ENCODE results near the gene PTPRCAP. TPM values are rescaled to one million over a fixed set of nuclear protein-coding genes. Genes with fewer than 3 reads are reported as not detected.
"Not testable (repeated sequence)": the region's sequence is repeated elsewhere in the genome, so short reads cannot be mapped to it uniquely, and the experiment has no call there.

The PTPRCAP gene
- total RNA-seq, 4 donors from 2014 or later: 0.29 to 5.0 (median 1.9) TPM

DNA sequence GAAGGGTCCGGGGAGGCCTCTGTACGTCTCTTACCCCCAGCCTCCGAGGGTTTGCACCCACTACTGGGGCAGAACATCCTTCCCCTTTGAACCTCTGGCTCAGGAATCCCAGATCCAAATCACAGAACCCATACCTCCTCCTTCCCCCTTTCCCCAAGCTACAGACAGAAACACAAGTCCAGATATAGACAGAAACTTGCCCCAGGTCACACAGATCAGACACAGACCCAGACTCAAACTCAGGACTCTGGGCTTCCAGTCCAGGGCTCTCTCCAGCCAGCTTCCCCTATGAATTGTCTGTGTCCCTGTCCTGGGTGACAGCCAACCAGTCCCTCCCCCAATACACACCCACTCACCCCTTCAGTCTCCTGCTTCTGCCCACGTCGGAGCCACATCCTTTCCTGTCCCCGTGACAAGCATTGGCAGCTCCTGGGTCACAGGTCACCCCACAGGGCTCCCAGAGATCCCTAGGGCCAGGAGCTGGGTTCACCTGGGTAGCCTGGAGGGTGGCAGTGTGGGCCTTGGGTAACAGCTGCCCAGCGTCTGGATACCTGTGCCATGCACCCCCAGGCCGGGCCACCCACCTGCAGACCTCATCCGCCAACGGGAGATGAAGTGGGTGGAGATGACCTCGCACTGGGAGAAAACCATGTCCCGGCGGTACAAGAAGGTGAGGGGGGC, 32.8 kb downstream of the PTPRCAP start:
- peaks cover 0 to 10% of the 10 kb centered on the region in 2 donors for H3K27me3 ChIP-seq
- H3K27ac ChIP-seq: no peak overlapping the region
- peaks cover 0 to 7% of the 10 kb centered on the region in 2 donors for H3K4me1 ChIP-seq
- H3K9me3 ChIP-seq: no peaks in the 10 kb centered on the region
- DNase-seq: no peak
- TF ChIP-seq POLR2A (IDR thresholded peaks at IDR 0.05) (no peak), CTCF (IDR thresholded peaks at IDR 0.05) (no peak)
- no peak overlapping the region for H3K4me3 ChIP-seq
- intact Hi-C loops (cut with DNase I; ENCODE audit: low total_unique reads): no loop called here
- H3K36me3 ChIP-seq: no peaks in the 10 kb centered on the region

DNA sequence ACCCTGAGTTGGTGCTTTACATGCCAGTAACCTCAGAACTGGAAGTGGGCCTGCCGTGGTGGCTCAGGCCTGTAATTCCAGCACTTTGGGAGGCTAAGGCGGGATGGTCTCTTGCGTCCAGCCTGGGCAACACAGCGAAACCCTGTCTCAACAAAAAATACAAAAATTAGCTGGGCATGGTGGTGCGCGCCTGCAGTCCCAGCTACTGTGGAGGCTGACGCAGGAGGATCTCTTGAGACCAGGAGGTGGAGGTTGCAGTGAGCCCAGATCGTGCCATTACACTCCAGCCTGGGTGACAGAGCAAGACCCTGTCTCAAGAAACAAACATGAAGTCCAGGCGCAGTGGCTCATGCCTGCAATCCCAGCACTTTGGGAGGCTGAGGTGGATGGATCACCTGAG, 34.4 kb downstream of the PTPRCAP start:
- H3K4me3 ChIP-seq; H3K27me3 ChIP-seq; intact Hi-C loops (cut with DNase I; ENCODE audit: low total_unique reads); H3K27ac ChIP-seq; DNase-seq; H3K9me3 ChIP-seq; H3K4me1 ChIP-seq; H3K36me3 ChIP-seq: not testable (repeated sequence)

DNA sequence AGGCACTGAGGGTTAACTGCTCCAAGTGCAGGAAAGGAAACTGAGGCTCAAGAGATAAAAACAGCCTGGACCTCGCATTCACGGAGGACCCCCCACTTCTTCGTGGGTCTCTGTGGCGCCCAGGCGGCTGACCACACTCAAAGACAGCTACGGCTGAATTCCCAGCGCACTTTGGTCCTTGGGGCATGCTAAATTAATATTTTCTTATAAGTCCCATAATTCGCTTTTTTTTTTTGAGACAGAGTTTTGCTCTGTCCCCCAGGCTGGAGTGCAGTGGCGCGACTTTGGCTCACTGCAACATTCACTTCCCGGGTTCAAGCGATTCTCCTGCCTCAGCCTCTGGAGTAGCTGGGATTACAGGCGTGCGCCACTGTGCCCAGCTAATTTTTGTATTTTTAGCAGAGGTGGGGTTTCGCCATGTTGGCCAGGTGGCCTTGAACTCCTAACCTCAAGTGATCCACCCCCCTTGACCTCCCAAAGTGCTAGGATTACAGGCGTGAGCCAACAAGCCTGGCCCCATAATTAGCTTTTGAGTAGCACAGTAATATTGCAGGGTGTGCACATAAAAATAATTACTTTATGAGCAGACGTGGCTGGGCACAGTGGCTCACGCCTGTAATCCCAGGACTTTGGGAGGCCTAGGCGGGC, 35.2 kb downstream of the PTPRCAP start:
- peak overlapping the region; percentile 17 to 74 for H3K4me3 ChIP-seq

DNA sequence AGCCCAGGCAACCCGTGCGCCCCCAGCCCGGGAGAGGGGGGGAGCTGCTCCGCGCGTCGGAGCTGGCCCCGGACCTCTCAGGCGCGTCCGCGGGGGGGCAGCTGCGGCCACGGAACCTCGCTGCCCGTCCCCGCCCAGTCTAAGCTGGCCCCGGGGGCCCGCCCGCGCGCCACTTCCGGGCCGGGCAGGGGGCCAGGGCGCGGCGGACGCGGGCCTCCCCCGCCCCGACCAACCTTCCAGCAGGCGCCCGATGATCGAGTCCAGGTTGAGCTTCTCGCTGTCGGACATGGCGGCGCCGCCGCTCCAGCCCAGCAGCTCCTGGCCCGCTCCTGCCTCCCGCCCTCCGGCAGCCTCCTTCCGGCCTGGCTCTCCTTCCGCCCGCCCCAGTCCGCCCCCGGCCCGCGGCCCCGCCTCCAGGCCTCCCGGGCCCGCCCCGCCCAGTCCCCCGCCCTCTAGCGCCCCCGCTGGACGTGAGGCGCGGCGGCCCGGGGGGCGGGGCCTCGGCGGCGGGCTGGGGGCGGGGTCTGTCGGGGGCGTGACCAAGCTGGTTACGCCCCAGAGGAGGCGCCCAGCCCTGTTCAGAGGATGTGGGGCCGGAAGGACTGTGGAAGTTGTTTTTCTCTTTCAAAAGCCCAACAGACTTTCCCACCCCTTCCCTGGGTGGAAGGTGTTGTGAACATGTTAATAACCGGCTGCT, 35.8 kb downstream of the PTPRCAP start, which contains the start of gene PPP1CA:
Gene PPP1CA, minus strand, starts transcription at position 364 of the 697 bp plus-strand sequence. Its CDS starts 76 bp downstream, at position 288.
- Histone ChIP-seq H3K27ac (peak within 1 kb of the TSS; percentile 83 to 88), H3K4me3 (peak within 1 kb of the TSS; percentile 59 to 74), H3K27me3 (no peaks in the 10 kb centered on the region), H3K9me3 (no peaks in the 10 kb centered on the region), H3K36me3 (no peaks in the 10 kb centered on the region), H3K4me1 (peaks cover 0 to 7% of the 10 kb centered on the region in 2 donors)
- DNase-seq: peak; percentile 89 to 92
- TF ChIP-seq POLR2A (IDR thresholded peaks at IDR 0.05) (peak; percentile 46 to 84), CTCF (IDR thresholded peaks at IDR 0.05) (peak in 2 of 4 experiments; percentile 46 to 59)
- intact Hi-C loops (cut with DNase I; ENCODE audit: low total_unique reads): no loop called here

More for the DNA sequence above, 35.2 kb downstream of the PTPRCAP start:
- H3K27me3 ChIP-seq; intact Hi-C loops (cut with DNase I; ENCODE audit: low total_unique reads); H3K36me3 ChIP-seq; H3K4me1 ChIP-seq; H3K9me3 ChIP-seq; DNase-seq: not testable (repeated sequence)
- H3K27ac ChIP-seq: peak overlapping the region; percentile 60 to 88
- peak in 2 of 4 experiments; percentile 4 to 5 for TF ChIP-seq CTCF (IDR thresholded peaks at IDR 0.05)

- Histone ChIP-seq H3K36me3 (no peaks in the 10 kb centered on the region), H3K9me3 (no peaks in the 10 kb centered on the region), H3K27ac (peak overlapping the region; percentile 83 to 88), H3K4me1 (peaks cover 0 to 7% of the 10 kb centered on the region in 2 donors), H3K27me3 (no peaks in the 10 kb centered on the region), H3K4me3 (peak overlapping the region; percentile 59 to 74)
- peak in 1 of 2 donors; percentile 45 for DNase-seq
- TF ChIP-seq POLR2A (IDR thresholded peaks at IDR 0.05): no peak
- no peak for TF ChIP-seq CTCF (IDR thresholded peaks at IDR 0.05)
- intact Hi-C loops (cut with DNase I; ENCODE audit: low total_unique reads): no loop called here
These were observed 36.5 kb downstream of the PTPRCAP start for GRCh38 chr11:67400942-67401494.
